HG02938 (cell line): ENCODE results near the gene B3GNT2.
"Not testable (repeated sequence)": the region's sequence is repeated elsewhere in the genome, so short reads cannot be mapped to it uniquely, and the experiment has no call there.

Experiments
- ATAC-seq: cut with Tn5 transposase; IDR thresholded peaks from one replicate; pipeline ENCODE4 v1.9.1; 2021; ENCODE audit warnings: mild to moderate bottlenecking, moderate library complexity; ENCODE audit not compliant: unreplicated experiment

Gene B3GNT2

GRCh38 chr2:62185475-62186155 lies 10.3 kb upstream of the B3GNT2 start:
- ATAC-seq, result no peak

GRCh38 chr2:62186156-62186905 lies 9.6 kb upstream of the B3GNT2 start:
- no peak for ATAC-seq

GRCh38 chr2:62187246-62187645 lies 8.7 kb upstream of the B3GNT2 start:
- no peak for ATAC-seq

DNA sequence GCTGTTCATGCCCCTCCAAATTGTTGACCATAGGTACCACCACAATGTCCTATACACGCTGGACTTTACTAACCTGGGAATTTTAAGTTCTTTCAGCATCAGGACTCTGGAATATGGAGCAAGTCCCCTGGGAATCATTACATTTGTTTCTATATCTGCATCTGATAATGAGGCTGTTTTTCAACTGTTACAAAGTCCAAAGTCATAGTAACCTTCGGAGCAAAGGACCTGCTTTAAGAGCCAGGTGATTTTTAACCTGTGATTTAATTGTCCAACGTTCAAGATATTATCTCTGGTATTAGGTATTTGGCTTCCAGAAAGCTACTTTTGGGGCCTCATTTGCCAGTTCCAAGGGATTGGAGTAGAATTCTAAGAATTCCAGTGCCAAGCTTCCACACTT lies 7.5 kb upstream of the B3GNT2 start:
- no peak for ATAC-seq

GRCh38 chr2:62189196-62189595 lies 6.7 kb upstream of the B3GNT2 start:
- no peak for ATAC-seq

DNA sequence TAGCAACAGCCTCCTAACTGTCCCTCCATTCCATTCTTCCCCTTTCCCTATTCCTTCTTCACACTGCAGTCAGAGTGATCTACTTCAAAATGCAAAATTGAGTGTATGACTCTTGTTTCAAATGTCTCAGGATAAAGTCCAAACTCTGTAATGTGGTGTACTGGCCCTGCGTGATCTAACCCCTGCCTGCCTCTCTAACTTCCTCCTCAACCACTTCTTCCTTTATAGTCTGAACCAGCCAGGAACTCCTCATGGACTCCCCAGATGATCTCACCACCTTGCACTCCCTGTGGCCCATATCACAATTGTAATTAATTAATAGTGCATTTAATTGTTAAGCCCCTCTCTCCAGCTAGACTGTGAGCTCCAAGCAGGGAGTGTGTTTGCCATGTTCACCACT lies 3.1 kb upstream of the B3GNT2 start:
- ATAC-seq, result no peak

DNA sequence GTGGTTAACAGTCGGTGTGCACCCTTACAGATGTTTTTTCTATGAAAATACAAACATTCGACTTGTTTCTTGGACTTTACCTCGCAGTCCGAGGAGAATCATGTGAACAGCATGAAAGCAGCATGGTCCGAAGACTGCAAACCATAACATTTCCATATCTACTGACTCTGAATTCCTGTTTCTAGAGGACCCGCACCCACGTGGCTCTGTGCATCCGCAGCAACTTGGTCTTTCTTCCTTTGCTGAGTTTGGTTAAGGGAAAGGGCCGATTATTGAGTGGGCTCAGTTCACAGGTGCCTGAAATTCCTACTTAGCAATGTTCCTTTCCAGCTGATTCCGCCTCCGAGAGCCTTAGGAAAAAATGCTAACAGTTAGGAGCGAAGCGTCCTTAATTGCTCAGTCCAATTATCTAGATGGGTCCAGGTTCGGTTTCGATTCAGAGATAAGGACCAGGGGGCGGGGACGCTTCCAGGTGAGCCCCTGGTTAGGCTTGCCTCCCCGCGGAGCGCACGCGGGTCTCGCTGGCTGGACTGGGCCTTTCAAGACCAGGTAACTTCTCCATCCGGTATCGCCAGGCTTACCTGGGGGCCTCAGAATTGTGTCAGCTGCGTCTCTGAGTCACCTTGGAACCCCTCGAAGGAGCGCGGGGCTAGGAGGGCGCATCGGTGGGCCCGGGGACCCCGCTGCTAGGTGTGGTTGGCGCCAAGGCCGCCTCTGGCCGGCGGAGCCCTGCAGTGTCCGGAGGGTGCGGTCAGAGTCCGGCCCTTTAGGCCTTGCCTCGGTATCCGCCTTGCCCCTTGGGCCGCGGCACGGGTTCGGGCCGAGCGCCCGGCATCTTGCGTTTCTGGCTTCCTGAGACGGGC lies 1.1 kb upstream of the B3GNT2 start:
- ATAC-seq, result no peak

DNA sequence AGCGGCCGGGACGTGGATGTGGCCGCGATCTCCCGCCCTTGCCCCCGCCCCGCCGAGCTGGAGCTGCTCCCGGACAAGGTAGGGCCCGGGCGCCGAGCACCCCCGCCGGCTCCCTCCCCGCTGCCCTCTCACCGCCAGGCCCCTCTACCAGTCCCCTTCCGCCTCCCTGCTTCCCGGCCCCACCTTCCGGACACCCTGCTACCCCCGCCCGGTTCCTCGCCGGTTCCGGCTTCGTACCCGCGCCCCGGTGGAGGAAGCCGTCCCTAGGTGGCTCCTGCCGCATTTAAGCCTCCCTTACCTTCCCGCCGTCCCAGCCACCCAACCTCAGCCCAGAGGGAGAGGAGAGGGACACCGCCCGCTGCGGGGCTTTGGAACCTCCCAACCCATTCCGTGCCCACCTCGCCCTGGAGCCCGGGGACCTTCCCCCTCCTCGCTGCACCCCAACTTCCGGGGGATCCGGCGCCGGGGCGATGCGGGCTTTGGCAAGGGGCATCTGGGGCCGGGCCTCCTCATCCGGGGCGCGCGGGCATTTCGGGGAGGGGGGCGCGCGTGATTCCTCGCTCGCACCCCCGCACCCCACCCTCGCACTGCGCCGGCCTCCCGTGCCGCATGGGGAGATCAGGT lies 475 bp downstream of the B3GNT2 start:
- ATAC-seq, result peak; percentile 10

DNA sequence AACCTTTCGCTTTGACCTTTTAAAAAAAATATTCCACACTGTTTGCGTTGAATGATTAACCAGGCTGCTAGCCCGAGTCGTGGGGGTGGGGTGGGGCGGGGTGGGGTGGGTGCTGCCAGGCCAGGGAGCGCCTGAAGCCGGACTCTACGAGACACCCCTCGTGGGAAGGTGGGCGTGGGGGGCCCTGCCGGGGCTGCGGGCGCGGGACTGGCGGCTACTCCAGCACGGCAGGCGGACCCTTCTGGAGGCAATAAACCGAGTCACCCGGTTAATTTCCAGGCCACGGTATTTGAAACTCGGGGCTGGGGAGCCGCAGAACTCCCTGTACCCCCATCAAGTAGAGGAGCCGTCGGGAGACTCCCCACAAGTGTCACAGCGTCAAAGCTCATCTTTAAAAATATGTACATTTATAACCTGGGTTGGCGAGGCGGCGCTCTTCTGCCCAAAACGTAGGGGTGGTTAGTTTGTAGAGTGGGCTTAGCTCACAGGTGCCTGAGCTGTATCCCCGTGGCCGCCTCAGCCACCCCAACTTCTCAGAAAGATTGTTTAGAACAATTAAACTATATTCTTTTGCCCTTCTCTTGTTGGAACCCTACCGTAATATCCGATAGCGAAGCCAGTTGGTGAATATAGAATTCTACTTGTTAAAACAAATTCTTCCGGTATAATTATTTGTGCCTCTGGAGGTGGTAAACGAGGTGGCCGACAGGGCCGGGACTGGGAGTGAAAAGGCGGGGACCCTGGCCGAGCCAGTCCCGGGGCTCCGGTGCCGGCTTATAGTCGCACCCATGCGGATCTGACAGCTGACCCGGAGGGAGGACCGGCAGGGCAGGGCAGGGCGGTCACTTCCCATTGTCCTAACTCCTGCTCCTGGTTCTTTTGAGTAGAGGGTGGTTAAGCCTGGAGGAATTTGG lies 1.4 kb downstream of the B3GNT2 start:
- ATAC-seq, result no peak

DNA sequence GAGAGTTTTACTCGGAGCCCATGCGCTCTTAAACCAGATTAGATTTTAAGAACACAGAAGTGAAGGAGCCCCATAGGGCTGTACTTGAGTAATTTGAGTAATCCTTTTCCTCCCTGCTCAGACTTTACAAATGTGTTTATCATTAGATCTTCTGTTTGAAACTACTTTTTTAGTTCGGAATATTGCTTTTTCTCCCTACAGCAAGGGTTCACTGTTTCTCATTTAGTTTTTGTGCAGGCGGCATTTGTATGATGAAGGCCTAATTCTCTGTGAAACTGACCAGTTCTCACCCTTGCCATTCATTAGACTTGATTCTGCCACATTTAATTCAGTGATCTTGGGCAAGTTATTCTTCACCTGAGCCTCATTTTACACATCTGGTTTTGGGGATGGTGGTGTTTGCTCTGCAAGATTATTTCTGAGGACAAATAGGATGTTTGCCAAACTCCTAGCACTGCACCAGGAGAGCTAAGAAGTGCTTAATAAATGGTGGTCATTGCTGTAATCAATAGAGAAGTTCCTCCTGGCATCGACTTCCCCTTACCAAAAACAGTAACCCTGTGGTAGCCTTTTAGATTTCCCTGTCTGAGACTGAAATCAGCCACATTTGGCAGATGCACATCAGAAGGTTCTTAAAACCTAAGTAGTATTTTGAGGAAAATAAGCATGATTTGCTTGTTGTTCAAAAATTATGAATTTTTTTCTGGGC lies 2.2 kb downstream of the B3GNT2 start:
- no peak for ATAC-seq

- not testable (repeated sequence) for ATAC-seq
Measured at GRCh38 chr2:62198854-62199253, 2.9 kb downstream of the B3GNT2 start.

DNA sequence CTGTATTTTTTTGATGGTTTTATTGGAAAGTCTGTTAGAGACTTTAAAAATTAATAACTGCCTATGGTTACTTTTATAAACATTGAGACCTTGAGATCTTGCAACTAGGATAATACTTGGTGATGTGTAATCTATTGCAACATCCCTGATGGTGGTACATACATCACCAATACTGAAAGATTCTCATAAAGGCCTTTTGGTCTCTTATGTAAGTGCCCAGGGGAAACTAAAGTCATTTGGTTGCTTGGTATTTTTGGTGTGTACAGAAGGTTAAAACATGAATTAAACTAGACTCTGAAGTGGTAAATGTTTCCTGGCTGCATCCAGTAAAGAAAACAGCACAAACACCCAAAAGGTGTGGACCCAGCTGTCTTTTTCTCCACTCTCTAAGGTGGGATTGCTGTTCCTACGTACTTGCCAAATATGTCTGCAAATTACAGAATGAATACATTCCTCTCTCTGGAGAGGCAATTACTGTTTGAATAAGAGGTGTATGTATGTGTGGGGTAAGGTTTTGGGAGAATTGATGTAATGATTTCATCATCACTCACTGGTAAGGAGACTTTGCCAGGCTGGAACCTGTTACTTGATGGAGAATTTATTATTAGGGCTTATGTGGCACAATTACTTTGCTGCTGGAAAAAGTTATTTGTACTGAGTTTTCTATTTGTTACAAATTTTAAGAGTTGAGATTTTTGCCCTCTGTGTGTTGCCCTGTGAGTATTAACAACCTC lies 3.6 kb downstream of the B3GNT2 start:
- no peak for ATAC-seq

DNA sequence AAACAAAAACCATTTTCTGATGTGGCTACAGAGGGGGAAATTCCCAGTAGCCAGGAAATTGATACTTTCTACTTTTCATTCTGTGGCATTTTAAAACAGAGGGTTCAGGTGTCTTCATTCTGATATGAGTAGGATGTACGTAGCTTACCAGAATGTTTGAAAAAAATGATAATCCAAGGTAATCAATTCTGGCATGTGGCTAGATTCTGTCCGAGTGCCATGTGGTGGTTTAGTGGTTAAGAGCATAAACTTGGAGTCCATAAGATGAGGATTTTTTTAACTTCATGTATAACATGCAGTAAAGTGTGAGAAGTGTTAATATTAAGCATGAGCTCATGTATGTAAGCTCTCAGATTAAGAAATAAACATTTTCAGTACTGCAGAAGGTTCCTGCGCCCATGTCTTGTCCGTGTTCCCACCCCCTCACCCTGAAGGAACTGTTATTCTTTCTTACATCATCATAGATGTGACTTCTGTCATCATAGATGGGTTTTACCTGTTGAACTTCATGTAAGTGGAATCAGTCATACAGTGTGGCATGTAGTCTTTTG lies 4.5 kb downstream of the B3GNT2 start:
- no peak for ATAC-seq

DNA sequence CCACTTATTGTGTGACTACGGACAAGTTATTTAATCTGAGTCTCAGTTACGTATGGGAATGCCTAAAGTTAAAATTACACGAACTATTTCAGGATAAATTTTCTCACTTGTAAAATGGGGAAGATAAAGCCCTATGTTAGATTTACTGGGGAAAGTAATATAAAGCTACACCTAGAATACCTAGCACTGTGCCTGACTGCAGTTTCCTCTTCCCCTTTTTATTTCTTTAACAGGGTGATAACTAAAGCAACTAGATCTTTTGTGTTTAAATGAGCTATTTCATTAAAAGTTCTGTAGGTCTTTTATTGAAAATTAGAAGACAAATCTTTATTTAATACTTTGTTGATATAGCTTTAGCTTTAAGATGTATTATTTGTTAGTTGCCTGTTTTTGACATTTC lies 5.0 kb downstream of the B3GNT2 start:
- ATAC-seq, result no peak

DNA sequence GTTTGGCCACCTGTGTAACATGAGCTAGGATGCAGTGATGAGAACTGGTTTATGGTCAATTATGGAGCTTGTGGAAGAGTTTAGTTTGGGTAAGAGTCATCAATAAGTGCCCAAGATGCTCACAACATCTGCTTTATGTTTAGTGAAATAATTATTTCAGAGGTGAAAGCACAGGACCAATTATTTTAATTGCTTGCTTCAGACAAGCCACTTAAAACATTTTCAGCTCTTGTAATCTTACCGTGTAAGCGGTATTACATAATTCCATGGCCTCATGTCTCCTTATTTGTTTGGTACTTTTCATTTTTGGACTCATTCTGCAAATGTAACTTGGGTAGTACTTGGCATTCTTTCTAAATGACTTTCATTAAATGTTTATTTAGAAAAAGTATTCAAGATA lies 5.4 kb downstream of the B3GNT2 start:
- ATAC-seq, result no peak

GRCh38 chr2:62202019-62202722 lies 6.3 kb downstream of the B3GNT2 start:
- ATAC-seq, result peak; percentile 34

GRCh38 chr2:62202729-62203128 lies 6.8 kb downstream of the B3GNT2 start:
- no peak for ATAC-seq

- ATAC-seq, result no peak
Measured at GRCh38 chr2:62203459-62203858, 7.5 kb downstream of the B3GNT2 start.
